GM19468 (cell line): Measurements from ENCODE around the gene DDA1.

ENCODE experiments used
- ATAC-seq: cut with Tn5 transposase; IDR thresholded peaks from one replicate; pipeline ENCODE4 v1.9.1; 2021; ENCODE audit warnings: mild to moderate bottlenecking, moderate library complexity, moderate number of reproducible peaks; ENCODE audit not compliant: unreplicated experiment; ENCODE audit errors: extremely low read depth

DDA1 gene

DNA sequence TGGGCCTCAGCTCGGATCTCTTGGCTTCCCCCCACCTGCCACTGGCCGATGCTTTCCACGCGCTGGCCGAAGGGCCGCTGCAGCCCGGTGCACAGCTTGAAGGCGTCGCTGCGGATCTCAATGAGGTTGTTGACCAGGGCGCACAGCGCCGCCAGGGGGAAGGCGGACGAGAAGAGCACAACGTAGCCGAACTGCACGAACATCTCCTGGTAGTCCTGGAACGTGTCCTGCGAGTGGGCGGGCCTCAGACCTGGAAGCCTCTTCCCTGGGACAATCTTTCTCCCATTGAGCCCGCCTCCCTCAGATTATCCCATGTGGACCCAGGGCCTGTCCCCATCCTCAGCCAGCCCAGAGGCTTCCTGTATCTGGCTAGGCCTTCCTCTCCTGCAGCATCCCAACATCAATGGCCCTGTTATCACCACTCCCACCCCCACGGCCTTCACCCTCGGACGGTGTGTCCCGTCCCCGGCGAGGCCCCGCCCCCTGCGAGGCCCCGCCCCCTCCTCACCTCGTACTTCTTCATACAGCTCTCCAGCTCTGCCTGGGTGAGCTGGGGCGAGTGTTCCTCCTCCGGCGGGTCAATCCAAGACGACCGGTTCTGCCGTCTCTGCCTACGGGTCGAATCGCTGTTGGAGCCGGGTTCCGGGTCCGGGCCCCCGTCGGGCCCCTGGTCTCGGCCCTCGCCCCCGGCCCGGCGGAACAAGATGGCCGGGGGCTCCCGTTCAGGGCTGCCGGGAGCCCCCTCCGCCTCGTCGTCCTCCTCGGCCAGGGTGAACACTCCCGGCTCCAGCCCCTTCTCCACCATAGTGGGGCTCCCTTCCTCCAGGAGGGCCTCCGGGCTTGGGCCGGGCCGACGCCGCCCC lies 18.5 kb downstream of the DDA1 start:
- ATAC-seq: no peak

GRCh38 chr19:17328517-17329365 lies 19.4 kb downstream of the DDA1 start:
- ATAC-seq: no peak

GRCh38 chr19:17329366-17330261 lies 20.3 kb downstream of the DDA1 start:
- no peak for ATAC-seq

DNA sequence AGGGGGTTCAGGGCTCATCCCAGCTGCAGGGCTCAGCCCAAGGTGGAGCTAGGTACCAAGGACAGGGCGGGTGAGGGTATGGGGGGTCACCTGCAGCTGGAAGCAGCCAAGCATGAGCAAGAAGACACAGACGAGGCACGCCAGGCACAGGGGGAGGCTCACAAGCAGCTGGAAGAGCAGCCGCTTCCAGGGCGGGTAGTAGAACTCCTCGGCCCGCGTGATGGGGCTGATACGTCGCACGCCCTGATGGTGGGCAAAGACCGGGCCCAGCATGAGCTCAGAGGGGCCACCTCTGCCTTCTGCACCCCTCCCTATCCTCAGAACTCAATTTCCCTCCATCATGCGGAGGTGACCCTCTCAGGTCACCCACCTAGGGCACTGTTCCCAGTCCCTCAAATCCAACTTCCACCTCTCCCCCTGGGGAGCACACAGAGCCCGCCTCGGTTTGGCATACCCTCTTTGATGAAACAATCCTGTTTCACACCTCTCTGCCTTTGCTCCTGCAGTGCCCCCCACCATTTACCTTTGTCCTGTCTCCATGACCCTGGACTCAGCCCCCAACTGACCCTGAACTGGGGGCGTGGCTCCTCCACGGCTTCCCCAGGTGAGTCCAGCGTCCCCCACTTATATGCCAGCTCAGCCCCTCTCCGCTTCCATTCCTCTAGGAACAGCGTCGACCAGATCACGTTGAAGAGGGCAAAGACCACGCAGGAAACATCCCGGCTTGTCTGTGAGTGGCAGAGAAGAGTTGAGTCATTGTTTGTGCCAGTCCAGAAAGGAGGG lies 21.1 kb downstream of the DDA1 start:
- no peak for ATAC-seq

DNA sequence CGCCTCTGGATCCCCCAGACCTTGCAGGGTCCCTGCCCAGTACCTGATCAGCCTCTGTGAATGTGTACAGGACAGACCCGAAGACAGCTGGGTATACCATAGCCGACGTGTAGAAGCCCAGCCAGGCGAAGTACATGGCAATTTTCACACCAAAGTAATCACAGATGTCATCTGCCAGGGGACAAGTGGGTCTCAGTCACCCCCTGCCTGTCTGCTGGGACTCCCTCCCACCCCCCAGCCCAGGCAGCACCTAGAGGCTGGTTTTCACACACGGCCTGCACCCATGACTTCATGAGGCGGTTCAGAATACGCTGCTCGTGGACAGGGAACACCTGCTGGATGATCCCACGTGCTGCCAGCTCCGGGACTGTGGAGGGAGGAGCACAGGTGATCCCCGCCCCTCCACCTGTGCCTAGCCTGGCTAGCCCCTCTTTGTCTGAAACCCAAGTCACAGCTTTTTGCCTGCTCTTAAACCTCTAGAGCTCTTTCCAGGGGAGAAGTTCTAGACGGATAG lies 21.7 kb downstream of the DDA1 start:
- ATAC-seq: no peak

DNA sequence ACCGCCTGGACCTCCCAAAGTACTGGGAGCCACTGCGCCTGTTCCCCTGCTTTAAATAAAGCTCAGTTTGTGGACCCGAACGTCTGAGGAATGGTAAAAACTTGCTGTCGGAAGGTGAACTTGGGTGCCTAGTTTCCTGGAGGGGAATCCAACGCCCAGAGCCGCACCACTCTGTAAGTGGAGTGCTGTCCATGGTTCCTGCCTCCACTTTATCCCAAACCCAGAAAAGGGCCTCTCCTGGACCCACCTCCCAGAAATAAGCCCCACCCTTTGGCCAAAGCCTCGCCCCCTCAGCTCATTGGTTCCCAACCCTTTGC lies 23.0 kb downstream of the DDA1 start:
- ATAC-seq: no peak

GRCh38 chr19:17332677-17333581 lies 23.6 kb downstream of the DDA1 start:
- no peak for ATAC-seq

GRCh38 chr19:17333611-17334413 lies 24.4 kb downstream of the DDA1 start:
- ATAC-seq: no peak

GRCh38 chr19:17334414-17335409 lies 25.3 kb downstream of the DDA1 start, which contains the start of gene ANO8:
Gene ANO8, minus strand, starts transcription at chr19:17334855. Its CDS starts 185 bp downstream, at chr19:17334670.
- no peak for ATAC-seq

GRCh38 chr19:17335575-17335974 lies 26.2 kb downstream of the DDA1 start:
- ATAC-seq: no peak

DNA sequence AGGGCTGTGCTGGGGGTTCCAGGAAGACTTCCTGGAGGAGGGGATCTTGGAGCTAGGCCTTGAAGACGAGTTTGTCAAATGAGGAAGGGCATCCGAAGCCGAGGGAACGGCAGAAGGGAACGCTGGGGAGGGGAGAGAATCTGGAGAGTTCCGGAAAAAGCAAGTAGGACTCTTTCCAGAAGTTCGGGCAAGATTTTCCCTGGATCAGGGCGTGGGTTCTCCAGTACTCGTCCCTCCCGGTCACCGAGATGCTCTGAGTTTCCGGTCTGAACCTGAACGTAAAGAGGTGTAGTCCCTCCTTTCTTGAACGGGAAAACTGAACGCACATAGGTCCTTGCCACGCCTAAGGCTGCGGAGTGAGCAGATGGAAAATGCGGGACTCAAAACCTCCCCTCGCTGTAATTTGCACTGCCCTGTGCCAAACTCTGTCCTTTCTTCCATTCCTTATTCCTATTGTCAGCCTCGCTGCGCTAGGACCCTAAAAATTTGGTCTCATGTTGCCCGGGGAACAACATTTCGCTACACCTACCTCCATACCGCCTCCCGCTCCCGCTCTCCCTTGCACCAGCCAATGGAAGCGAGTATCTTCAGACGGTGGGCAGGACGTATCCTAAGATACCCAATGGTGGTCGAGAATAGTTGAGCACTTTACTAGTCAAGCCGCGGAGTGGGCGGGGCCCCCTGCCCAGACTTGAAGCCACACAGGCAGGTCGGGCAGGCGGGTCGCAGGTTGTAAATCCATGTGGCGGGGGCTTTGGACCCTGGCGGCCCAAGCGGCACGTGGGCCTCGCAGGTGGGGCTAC lies 27.7 kb downstream of the DDA1 start, which contains the start of gene GTPBP3:
Gene GTPBP3 (plus strand): TSS at position 682 of the 803 bp plus-strand sequence. CDS start 59 bp downstream, at position 741.
- ATAC-seq: peak; percentile 65

DNA sequence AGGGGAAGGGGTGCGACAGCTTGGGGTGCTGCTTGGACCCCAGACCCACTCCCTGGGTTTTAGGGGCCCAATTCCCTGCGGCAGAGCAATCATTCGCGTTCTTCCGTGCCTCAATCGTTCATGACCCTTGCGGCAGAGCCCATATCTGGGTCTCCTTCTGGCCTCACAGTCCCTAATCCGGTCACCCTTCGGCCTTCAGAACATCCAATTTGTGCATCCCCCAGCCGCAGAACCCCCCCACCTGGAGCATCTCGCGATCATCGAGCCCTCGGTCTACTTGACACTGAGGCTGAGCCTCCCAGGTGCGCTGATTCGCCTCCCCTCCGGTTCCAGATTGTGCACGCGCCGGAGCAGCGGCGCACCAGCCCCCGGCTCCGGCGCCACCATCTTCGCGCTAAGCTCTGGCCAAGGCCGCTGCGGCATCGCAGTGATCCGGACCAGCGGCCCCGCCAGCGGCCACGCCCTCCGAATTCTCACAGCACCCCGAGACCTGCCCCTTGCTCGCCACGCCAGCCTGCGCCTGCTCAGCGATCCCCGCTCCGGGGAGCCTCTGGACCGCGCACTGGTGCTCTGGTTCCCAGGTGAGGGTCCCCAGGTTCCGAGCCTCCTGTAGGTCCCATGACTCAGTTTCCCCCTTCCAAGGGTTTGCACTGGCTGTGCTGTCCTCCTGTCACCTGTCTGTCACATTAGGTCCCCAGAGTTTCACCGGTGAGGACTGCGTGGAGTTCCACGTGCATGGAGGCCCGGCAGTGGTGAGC lies 28.5 kb downstream of the DDA1 start:
- ATAC-seq: no peak

DNA sequence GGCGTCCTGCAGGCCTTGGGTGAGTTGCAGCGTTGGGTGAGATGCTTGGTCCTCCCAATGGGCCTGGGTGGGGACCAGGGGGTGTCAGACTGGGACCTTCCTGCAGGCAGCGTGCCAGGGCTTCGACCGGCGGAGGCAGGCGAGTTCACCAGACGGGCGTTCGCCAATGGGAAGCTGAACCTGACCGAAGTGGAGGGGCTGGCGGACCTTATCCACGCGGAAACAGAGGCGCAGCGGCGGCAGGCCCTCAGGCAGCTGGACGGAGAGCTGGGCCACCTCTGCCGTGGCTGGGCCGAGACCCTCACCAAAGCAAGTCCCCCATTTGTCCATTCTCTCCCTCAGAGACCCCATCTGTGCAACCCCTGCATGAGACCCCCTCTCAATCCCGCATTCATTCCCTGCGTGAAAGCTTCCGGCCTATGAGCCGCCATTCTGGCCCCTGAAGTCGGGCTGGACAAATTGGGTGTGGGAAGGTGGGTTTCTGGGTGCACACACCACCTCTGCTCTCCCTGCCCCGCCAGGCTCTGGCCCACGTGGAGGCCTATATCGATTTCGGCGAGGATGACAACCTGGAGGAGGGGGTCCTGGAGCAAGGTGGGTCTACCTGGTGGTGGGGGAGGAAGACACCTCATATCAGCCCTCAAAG lies 29.2 kb downstream of the DDA1 start:
- no peak for ATAC-seq

- no peak for ATAC-seq
Measured at GRCh38 chr19:17339088-17339741, 29.9 kb downstream of the DDA1 start.
